Calu3 (cell line): Measurements from ENCODE around the gene KIF6. TPM values are rescaled to one million over a fixed set of nuclear protein-coding genes. Genes with fewer than 3 reads are reported as not detected.

Experiments
- BruUV-seq: library from RNA; stranded (reverse); fragments of 400-500 nt; replicated peaks from 2 replicates; lab custom pipeline; 2021; lab: Mats Ljungman, UMichigan
- CTCF ChIA-PET: fragments of 300-600 bp; sonication (Branson Sonifier 250); formaldehyde crosslinking; loops from one replicate; lab custom pipeline; 2022; ENCODE audit warnings: antibody characterized with exemption; lab: Charles Lee
- DNase-seq: peaks from one replicate; pipeline ENCODE4 v3.0.0; 2022
- H3K27ac Mint-ChIP-seq: one replicate; pipeline ENCODE4 v1.8.0; 2022; ENCODE audit warnings: mixed read lengths; ENCODE audit not compliant: unreplicated experiment
- H3K27me3 Mint-ChIP-seq: one replicate; pipeline ENCODE4 v1.8.0; 2022; ENCODE audit warnings: mixed read lengths; ENCODE audit not compliant: unreplicated experiment
- H3K36me3 Mint-ChIP-seq: one replicate; pipeline ENCODE4 v1.8.0; 2022; ENCODE audit warnings: mild to moderate bottlenecking, moderate library complexity, mixed read lengths; ENCODE audit not compliant: insufficient read depth, unreplicated experiment
- H3K4me1 Mint-ChIP-seq: one replicate; pipeline ENCODE4 v1.8.0; 2022; ENCODE audit warnings: mild to moderate bottlenecking, low read depth, mixed read lengths; ENCODE audit not compliant: unreplicated experiment
- H3K4me3 Mint-ChIP-seq: one replicate; pipeline ENCODE4 v1.8.0; 2022; ENCODE audit warnings: mild to moderate bottlenecking, low read depth, moderate library complexity, mixed read lengths; ENCODE audit not compliant: unreplicated experiment
- H3K9me3 Mint-ChIP-seq: one replicate; pipeline ENCODE4 v1.8.0; 2022; ENCODE audit warnings: low read depth, mixed read lengths; ENCODE audit not compliant: unreplicated experiment
- intact Hi-C: fragments of 100-400 bp; cut with micrococcal nuclease; formaldehyde crosslinking; loops from one replicate; pipeline ENCODE4 v1.10.0; 2022; ENCODE audit not compliant: unreplicated experiment
- total RNA-seq: library from RNA; stranded (reverse); gene quantifications from 2 replicates; pipeline ENCODE4 v1.2.3, GENCODE V29; 2022
- TF ChIP-seq, protein P1 (sequence below): fragments of 200-600 bp; IDR thresholded peaks from one replicate; pipeline ENCODE4 v1.8.0; 2022; ENCODE audit warnings: antibody characterized with exemption; ENCODE audit not compliant: unreplicated experiment

Gene KIF6
- total RNA-seq, 1 experiment from 2014 or later: 0.45 TPM

DNA sequence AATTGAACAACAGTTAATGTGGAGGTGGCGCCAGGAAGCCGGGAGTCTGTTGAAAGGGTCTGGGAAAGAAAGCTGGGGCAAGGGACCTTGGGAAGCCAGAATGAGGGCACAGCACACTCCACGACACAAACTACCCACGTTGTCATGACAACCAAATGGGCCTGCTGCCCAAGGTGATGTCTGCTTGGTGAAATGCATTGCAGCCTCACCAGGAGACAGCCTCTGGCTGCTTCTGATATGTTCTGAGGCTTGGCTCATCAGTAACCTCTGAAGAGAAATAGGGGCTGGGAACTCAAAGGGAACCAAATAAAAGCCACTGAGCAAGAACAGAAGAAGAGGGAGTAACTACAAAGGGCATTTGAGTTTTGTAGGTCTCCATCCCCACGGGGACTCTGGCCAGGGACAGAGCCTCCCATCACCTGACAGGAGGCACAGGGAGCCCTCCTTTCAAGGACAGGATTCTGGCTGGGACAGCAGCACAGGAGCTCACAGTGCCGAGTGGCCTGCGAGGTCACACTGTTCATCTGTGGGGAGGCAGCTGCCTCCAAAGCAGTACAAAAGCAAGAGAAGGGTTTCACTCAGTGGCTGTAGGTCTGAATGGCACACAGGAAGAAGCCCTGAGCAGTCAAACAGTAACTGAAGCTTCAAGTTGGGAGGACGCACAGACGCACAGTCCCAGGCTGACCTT is 358.1 kb downstream of the KIF6 start:
- H3K36me3 Mint-ChIP-seq: no peaks in the 10 kb centered on the region
- no peak overlapping the region for H3K27ac Mint-ChIP-seq
- no TSS peak for BruUV-seq
- intact Hi-C loops: no loop called here
- TF ChIP-seq, protein P1, sequence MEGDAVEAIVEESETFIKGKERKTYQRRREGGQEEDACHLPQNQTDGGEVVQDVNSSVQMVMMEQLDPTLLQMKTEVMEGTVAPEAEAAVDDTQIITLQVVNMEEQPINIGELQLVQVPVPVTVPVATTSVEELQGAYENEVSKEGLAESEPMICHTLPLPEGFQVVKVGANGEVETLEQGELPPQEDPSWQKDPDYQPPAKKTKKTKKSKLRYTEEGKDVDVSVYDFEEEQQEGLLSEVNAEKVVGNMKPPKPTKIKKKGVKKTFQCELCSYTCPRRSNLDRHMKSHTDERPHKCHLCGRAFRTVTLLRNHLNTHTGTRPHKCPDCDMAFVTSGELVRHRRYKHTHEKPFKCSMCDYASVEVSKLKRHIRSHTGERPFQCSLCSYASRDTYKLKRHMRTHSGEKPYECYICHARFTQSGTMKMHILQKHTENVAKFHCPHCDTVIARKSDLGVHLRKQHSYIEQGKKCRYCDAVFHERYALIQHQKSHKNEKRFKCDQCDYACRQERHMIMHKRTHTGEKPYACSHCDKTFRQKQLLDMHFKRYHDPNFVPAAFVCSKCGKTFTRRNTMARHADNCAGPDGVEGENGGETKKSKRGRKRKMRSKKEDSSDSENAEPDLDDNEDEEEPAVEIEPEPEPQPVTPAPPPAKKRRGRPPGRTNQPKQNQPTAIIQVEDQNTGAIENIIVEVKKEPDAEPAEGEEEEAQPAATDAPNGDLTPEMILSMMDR: no peak
- DNase-seq: no peak
- no peaks in the 10 kb centered on the region for H3K9me3 Mint-ChIP-seq
- H3K4me3 Mint-ChIP-seq: no peak overlapping the region
- H3K27me3 Mint-ChIP-seq: peaks cover 96% of the 10 kb centered on the region
- CTCF ChIA-PET: interaction anchor here (0.5 to 0.7 kb wide), 4 partner anchors 26 to 758 kb away, joined by 3 to 7 read pairs (median 3); no protein-coding TSS in a partner anchor
- H3K4me1 Mint-ChIP-seq: peaks cover 7% of the 10 kb centered on the region

- Mint-ChIP-seq H3K36me3 (no peaks in the 10 kb centered on the region), H3K9me3 (no peaks in the 10 kb centered on the region), H3K4me1 (peaks cover 7% of the 10 kb centered on the region), H3K4me3 (no peak overlapping the region), H3K27ac (no peak overlapping the region), H3K27me3 (peaks cover 80% of the 10 kb centered on the region)
- CTCF ChIA-PET: no interaction called here
- BruUV-seq: no TSS peak
- no peak for DNase-seq
- TF ChIP-seq, protein P1: no peak
- intact Hi-C loops: no loop called here
Measured at GRCh38 chr6:39365281-39366074, 359.7 kb downstream of the KIF6 start.

DNA sequence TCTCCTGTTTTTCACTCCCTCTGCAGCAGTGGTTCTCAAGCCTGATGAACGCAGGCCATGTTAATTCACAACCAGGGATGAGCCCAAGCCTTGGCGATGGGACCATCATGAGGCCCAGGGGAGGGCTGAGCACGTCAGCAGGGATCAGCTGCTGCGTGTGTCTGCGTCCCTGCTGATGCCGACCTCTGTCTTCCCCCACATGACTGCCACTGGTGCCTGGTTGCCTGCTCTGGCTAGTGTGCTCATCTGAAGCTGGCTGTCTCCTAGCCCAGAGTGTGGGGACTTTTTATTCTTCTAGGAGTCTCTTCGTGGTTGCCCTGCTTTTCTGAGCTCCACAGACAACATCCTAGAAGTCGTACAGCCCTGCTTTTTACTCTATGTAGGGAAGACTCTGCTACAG is 361.9 kb downstream of the KIF6 start:
- no peak for DNase-seq
- no peak overlapping the region for H3K4me3 Mint-ChIP-seq
- TF ChIP-seq, protein P1: no peak
- intact Hi-C loops: loop anchor here (5.0 kb wide), 3 partner anchors 199 to 944 kb away; no protein-coding TSS in a partner anchor
- peaks cover 58% of the 10 kb centered on the region for H3K27me3 Mint-ChIP-seq
- H3K9me3 Mint-ChIP-seq: no peaks in the 10 kb centered on the region
- peaks cover 7% of the 10 kb centered on the region for H3K4me1 Mint-ChIP-seq
- no TSS peak for BruUV-seq
- CTCF ChIA-PET: interaction anchor here (1.3 to 1.9 kb wide), 2 partner anchors 14 to 191 kb away, joined by 3 to 4 read pairs; no protein-coding TSS in a partner anchor
- no peak overlapping the region for H3K27ac Mint-ChIP-seq
- H3K36me3 Mint-ChIP-seq: no peaks in the 10 kb centered on the region

DNA sequence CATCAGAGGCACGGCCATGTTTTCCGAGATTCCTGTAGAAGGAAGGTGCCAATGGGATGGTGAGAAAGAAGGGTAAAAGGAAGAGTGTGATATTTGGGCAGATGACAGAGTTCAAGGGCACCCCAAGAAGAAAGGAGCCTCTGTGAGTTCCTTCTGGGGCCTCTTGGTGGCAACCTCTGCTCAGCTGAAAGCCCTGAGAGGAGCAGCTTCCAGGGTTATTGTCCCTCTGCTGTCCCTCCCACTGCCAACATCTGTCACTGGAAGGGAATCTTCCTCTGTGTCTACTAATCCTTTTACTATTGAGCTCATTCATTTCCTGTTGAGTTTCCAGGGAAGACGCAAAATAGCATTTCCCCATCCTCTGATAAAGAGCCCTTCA is 362.7 kb downstream of the KIF6 start:
- BruUV-seq: no TSS peak
- Mint-ChIP-seq H3K4me1 (peaks cover 13% of the 10 kb centered on the region), H3K4me3 (peak overlapping the region; percentile 20), H3K9me3 (no peaks in the 10 kb centered on the region), H3K27ac (no peak overlapping the region), H3K27me3 (peaks cover 50% of the 10 kb centered on the region), H3K36me3 (no peaks in the 10 kb centered on the region)
- CTCF ChIA-PET: interaction anchor here (1.0 to 1.3 kb wide), 2 partner anchors 9 to 191 kb away, joined by 3 to 5 read pairs; no protein-coding TSS in a partner anchor
- intact Hi-C loops: loop anchor here (5.0 kb wide), 3 partner anchors 200 to 945 kb away; no protein-coding TSS in a partner anchor
- peak; percentile 9 for DNase-seq
- TF ChIP-seq, protein P1: no peak
